ENCODE results near the gene KIAA1755.
"Not testable (repeated sequence)": the region's sequence is repeated elsewhere in the genome, so short reads cannot be mapped to it uniquely, and the experiment has no call there.

KIAA1755 gene

GRCh38 chr20:38247725-38248124 lies 12.8 kb downstream of the KIAA1755 start:
- H3K9me3 ChIP-seq (replicated peaks; ENCODE audit: low read length) = peaks cover 16% of the 10 kb centered on the region
- H3K9ac ChIP-seq (ENCODE audit: low read depth, low read length); H3K4me1 ChIP-seq (ENCODE audit: control insufficient read depth, insufficient read depth, low read length); H3K4me2 ChIP-seq (ENCODE audit: low read length); H3K4me3 ChIP-seq (ENCODE audit: low read length); H3K27me3 ChIP-seq (ENCODE audit: control insufficient read depth, insufficient read depth, low read length): not testable (repeated sequence)
- peaks cover 24% of the 10 kb centered on the region for H3K36me3 ChIP-seq (ENCODE audit: insufficient read depth, low read length)

- peaks cover 30% of the 10 kb centered on the region for H3K36me3 ChIP-seq (ENCODE audit: insufficient read depth, low read length)
These were observed 13.4 kb downstream of the KIAA1755 start for GRCh38 chr20:38247166-38247509.

GRCh38 chr20:38246357-38247165 lies 14.0 kb downstream of the KIAA1755 start:
- no peak overlapping the region for H3K4me2 ChIP-seq (ENCODE audit: low read length)
- H3K4me1 ChIP-seq (ENCODE audit: control insufficient read depth, insufficient read depth, low read length) = no peaks in the 10 kb centered on the region
- H3K36me3 ChIP-seq (ENCODE audit: insufficient read depth, low read length) = peaks cover 30% of the 10 kb centered on the region
- no peak overlapping the region for H3K4me3 ChIP-seq (ENCODE audit: low read length)
- peaks cover 23% of the 10 kb centered on the region for H3K9me3 ChIP-seq (replicated peaks; ENCODE audit: low read length)
- H3K27me3 ChIP-seq (ENCODE audit: control insufficient read depth, insufficient read depth, low read length) = no peaks in the 10 kb centered on the region
- H3K9ac ChIP-seq (ENCODE audit: low read depth, low read length) = no peak overlapping the region

More at GRCh38 chr20:38247166-38247509, 13.4 kb downstream of the KIAA1755 start:
- H3K4me1 ChIP-seq (ENCODE audit: control insufficient read depth, insufficient read depth, low read length) = no peaks in the 10 kb centered on the region
- no peaks in the 10 kb centered on the region for H3K27me3 ChIP-seq (ENCODE audit: control insufficient read depth, insufficient read depth, low read length)
- peaks cover 17% of the 10 kb centered on the region for H3K9me3 ChIP-seq (replicated peaks; ENCODE audit: low read length)
- no peak overlapping the region for H3K4me2 ChIP-seq (ENCODE audit: low read length)
- no peak overlapping the region for H3K9ac ChIP-seq (ENCODE audit: low read depth, low read length)
- no peak overlapping the region for H3K4me3 ChIP-seq (ENCODE audit: low read length)

- Histone ChIP-seq H3K4me3 (ENCODE audit: low read length) (no peak overlapping the region), H3K4me2 (ENCODE audit: low read length) (no peak overlapping the region), H3K9me3 (replicated peaks; ENCODE audit: low read length) (peaks cover 27% of the 10 kb centered on the region), H3K27me3 (ENCODE audit: control insufficient read depth, insufficient read depth, low read length) (no peaks in the 10 kb centered on the region), H3K36me3 (ENCODE audit: insufficient read depth, low read length) (peaks cover 39% of the 10 kb centered on the region), H3K9ac (ENCODE audit: low read depth, low read length) (no peak overlapping the region), H3K4me1 (ENCODE audit: control insufficient read depth, insufficient read depth, low read length) (no peaks in the 10 kb centered on the region)
These were observed 14.8 kb downstream of the KIAA1755 start for GRCh38 chr20:38245753-38246152.

- Histone ChIP-seq H3K9ac (ENCODE audit: low read depth, low read length) (no peak overlapping the region), H3K36me3 (ENCODE audit: insufficient read depth, low read length) (peaks cover 42% of the 10 kb centered on the region), H3K27me3 (ENCODE audit: control insufficient read depth, insufficient read depth, low read length) (no peaks in the 10 kb centered on the region), H3K9me3 (replicated peaks; ENCODE audit: low read length) (peaks cover 27% of the 10 kb centered on the region), H3K4me2 (ENCODE audit: low read length) (no peak overlapping the region), H3K4me1 (ENCODE audit: control insufficient read depth, insufficient read depth, low read length) (no peaks in the 10 kb centered on the region), H3K4me3 (ENCODE audit: low read length) (no peak overlapping the region)
These were observed 16.9 kb downstream of the KIAA1755 start for GRCh38 chr20:38243709-38244020.

- Histone ChIP-seq H3K9ac (ENCODE audit: low read depth, low read length) (no peak overlapping the region), H3K9me3 (replicated peaks; ENCODE audit: low read length) (peaks cover 27% of the 10 kb centered on the region), H3K4me3 (ENCODE audit: low read length) (no peak overlapping the region), H3K36me3 (ENCODE audit: insufficient read depth, low read length) (peaks cover 42% of the 10 kb centered on the region), H3K4me2 (ENCODE audit: low read length) (no peak overlapping the region), H3K4me1 (ENCODE audit: control insufficient read depth, insufficient read depth, low read length) (no peaks in the 10 kb centered on the region), H3K27me3 (ENCODE audit: control insufficient read depth, insufficient read depth, low read length) (no peaks in the 10 kb centered on the region)
These were observed 17.5 kb downstream of the KIAA1755 start for GRCh38 chr20:38242848-38243708.

GRCh38 chr20:38241201-38241600 lies 19.3 kb downstream of the KIAA1755 start:
- peaks cover 27% of the 10 kb centered on the region for H3K9me3 ChIP-seq (replicated peaks; ENCODE audit: low read length)
- no peaks in the 10 kb centered on the region for H3K27me3 ChIP-seq (ENCODE audit: control insufficient read depth, insufficient read depth, low read length)
- peaks cover 42% of the 10 kb centered on the region for H3K36me3 ChIP-seq (ENCODE audit: insufficient read depth, low read length)
- H3K4me2 ChIP-seq (ENCODE audit: low read length) = no peak overlapping the region
- no peaks in the 10 kb centered on the region for H3K4me1 ChIP-seq (ENCODE audit: control insufficient read depth, insufficient read depth, low read length)
- no peak overlapping the region for H3K9ac ChIP-seq (ENCODE audit: low read depth, low read length)
- H3K4me3 ChIP-seq (ENCODE audit: low read length) = no peak overlapping the region

GRCh38 chr20:38239441-38239840 lies 21.1 kb downstream of the KIAA1755 start:
- H3K4me1 ChIP-seq (ENCODE audit: control insufficient read depth, insufficient read depth, low read length) = no peaks in the 10 kb centered on the region
- peaks cover 3% of the 10 kb centered on the region for H3K27me3 ChIP-seq (ENCODE audit: control insufficient read depth, insufficient read depth, low read length)
- no peak overlapping the region for H3K9ac ChIP-seq (ENCODE audit: low read depth, low read length)
- H3K4me2 ChIP-seq (ENCODE audit: low read length) = no peak overlapping the region
- H3K36me3 ChIP-seq (ENCODE audit: insufficient read depth, low read length) = peaks cover 35% of the 10 kb centered on the region
- peaks cover 25% of the 10 kb centered on the region for H3K9me3 ChIP-seq (replicated peaks; ENCODE audit: low read length)
- H3K4me3 ChIP-seq (ENCODE audit: low read length) = no peak overlapping the region

- Histone ChIP-seq H3K4me1 (ENCODE audit: control insufficient read depth, insufficient read depth, low read length) (no peaks in the 10 kb centered on the region), H3K27me3 (ENCODE audit: control insufficient read depth, insufficient read depth, low read length) (peaks cover 3% of the 10 kb centered on the region), H3K36me3 (ENCODE audit: insufficient read depth, low read length) (peaks cover 29% of the 10 kb centered on the region), H3K4me3 (ENCODE audit: low read length) (no peak overlapping the region), H3K9ac (ENCODE audit: low read depth, low read length) (no peak overlapping the region), H3K4me2 (ENCODE audit: low read length) (no peak overlapping the region), H3K9me3 (replicated peaks; ENCODE audit: low read length) (peaks cover 22% of the 10 kb centered on the region)
These were observed 21.7 kb downstream of the KIAA1755 start for GRCh38 chr20:38238829-38239228.

- no peak overlapping the region for H3K9ac ChIP-seq (ENCODE audit: low read depth, low read length)
- peaks cover 11% of the 10 kb centered on the region for H3K9me3 ChIP-seq (replicated peaks; ENCODE audit: low read length)
- no peak overlapping the region for H3K4me2 ChIP-seq (ENCODE audit: low read length)
- peaks cover 3% of the 10 kb centered on the region for H3K27me3 ChIP-seq (ENCODE audit: control insufficient read depth, insufficient read depth, low read length)
- no peaks in the 10 kb centered on the region for H3K4me1 ChIP-seq (ENCODE audit: control insufficient read depth, insufficient read depth, low read length)
- peaks cover 17% of the 10 kb centered on the region for H3K36me3 ChIP-seq (ENCODE audit: insufficient read depth, low read length)
- H3K4me3 ChIP-seq (ENCODE audit: low read length) = no peak overlapping the region
These were observed 23.2 kb downstream of the KIAA1755 start for GRCh38 chr20:38237381-38237780.

GRCh38 chr20:38231531-38232121 lies 28.9 kb downstream of the KIAA1755 start:
- Histone ChIP-seq H3K9me3 (replicated peaks; ENCODE audit: low read length) (no peaks in the 10 kb centered on the region), H3K4me2 (ENCODE audit: low read length) (no peak overlapping the region), H3K9ac (ENCODE audit: low read depth, low read length) (no peak overlapping the region), H3K27me3 (ENCODE audit: control insufficient read depth, insufficient read depth, low read length) (peaks cover 3% of the 10 kb centered on the region), H3K4me3 (ENCODE audit: low read length) (no peak overlapping the region), H3K4me1 (ENCODE audit: control insufficient read depth, insufficient read depth, low read length) (peaks cover 6% of the 10 kb centered on the region), H3K36me3 (ENCODE audit: insufficient read depth, low read length) (no peaks in the 10 kb centered on the region)
